Panc1 (cell line): ENCODE results near the gene NDRG3. TPM values are rescaled to one million over a fixed set of nuclear protein-coding genes. Genes with fewer than 3 reads are reported as not detected.

Experiments
- ATAC-seq: fragments of 200-7000 bp; cut with Tn5 transposase; 2 replicates; pipeline ENCODE4 v1.9.1; 2020; ENCODE audit warnings: mild to moderate bottlenecking, moderate library complexity
- BruUV-seq: library from RNA; stranded (reverse); fragments of 400-500 nt; replicated peaks from 2 replicates; lab custom pipeline; 2021; lab: Mats Ljungman, UMichigan
- CTCF ChIA-PET: fragments of 300-600 bp; sonication (Branson Sonifier 250); formaldehyde crosslinking; loops from one replicate; lab custom pipeline; 2022; ENCODE audit warnings: antibody characterized with exemption; lab: Charles Lee
- POLR2A ChIA-PET: fragments of 300-600 bp; sonication (Branson Sonifier 250); formaldehyde crosslinking; loops from one replicate; lab custom pipeline; 2022; ENCODE audit warnings: antibody characterized with exemption; lab: Charles Lee
- DNase-seq: peaks from one replicate; pipeline ENCODE4 v3.0.0-alpha.2; 2010; ENCODE audit warnings: low read depth, low spot score
- H3K27ac ChIP-seq: 2 replicates; pipeline ENCODE4 v1.5.1; 2011; ENCODE audit warnings: mild to moderate bottlenecking, low read length, inconsistent platforms
- H3K27me3 ChIP-seq: fragments of 200-500 bp; sonication (Bioruptor generic); 2 replicates; pipeline ENCODE4 v1.6.0; 2014; ENCODE audit warnings: low read length, inconsistent platforms; ENCODE audit not compliant: control insufficient read depth, insufficient read depth
- H3K36me3 ChIP-seq: fragments of 200-500 bp; sonication (Bioruptor generic); 2 replicates; pipeline ENCODE4 v1.5.1; 2014; ENCODE audit warnings: inconsistent platforms, mild to moderate bottlenecking, low read length, moderate library complexity; ENCODE audit not compliant: control insufficient read depth, insufficient read depth
- H3K4me1 ChIP-seq: 2 replicates; pipeline ENCODE4 v1.5.1; 2011; ENCODE audit warnings: inconsistent platforms, mild to moderate bottlenecking, low read length, moderate library complexity; ENCODE audit not compliant: control insufficient read depth, insufficient read depth
- H3K4me3 ChIP-seq, 2 experiments: 2 replicates each; pipeline ENCODE4 v1.5.1; 2011 to 2012; ENCODE audit warnings: low read depth in 2 of 2, low read length in 2 of 2, mild to moderate bottlenecking in 2 of 2, inconsistent platforms in 1 of 2, moderate library complexity in 1 of 2
- H3K9me3 ChIP-seq: fragments of 200-500 bp; sonication (Bioruptor generic); 2 replicates; pipeline ENCODE4 v1.5.1; 2014; ENCODE audit warnings: low read depth, mild to moderate bottlenecking, inconsistent platforms, low read length, moderate library complexity; ENCODE audit not compliant: control insufficient read depth, insufficient read depth
- POLR2AphosphoS5 ChIP-seq: IDR thresholded peaks from 2 replicates; pipeline ENCODE4 v1.6.1; 2012; ENCODE audit warnings: mild to moderate bottlenecking, low read depth, low read length, moderate library complexity
- REST ChIP-seq, 2 experiments: IDR thresholded peaks; 2 replicates each; pipeline ENCODE4 v1.6.1; 2011 to 2012; ENCODE audit warnings: low read depth in 2 of 2, control low read depth in 1 of 2, low read length in 1 of 2, mild to moderate bottlenecking in 1 of 2, moderate library complexity in 1 of 2; ENCODE audit not compliant: insufficient read depth in 1 of 2
- SIN3A ChIP-seq: IDR thresholded peaks from 2 replicates; pipeline ENCODE4 v1.6.1; 2012; ENCODE audit warnings: low read depth, mild to moderate bottlenecking, low read length, moderate library complexity, borderline replicate concordance; ENCODE audit not compliant: insufficient read depth
- TCF7L2 ChIP-seq: IDR thresholded peaks from 2 replicates; pipeline ENCODE4 v1.6.1; 2011; ENCODE audit warnings: mild to moderate bottlenecking, low read depth, low read length, inconsistent platforms
- in situ Hi-C: cut with HindIII; loops from 2 replicates; pipeline ENCODE4 v1.10.0; 2016; ENCODE audit warnings: low sequenced_read_pairs, low pct_unique_long_range_greater_than_20kb
- intact Hi-C: fragments of 100-400 bp; cut with micrococcal nuclease; formaldehyde crosslinking; loops from one replicate; pipeline ENCODE4 v1.10.0; 2022; ENCODE audit not compliant: unreplicated experiment
- total RNA-seq: library from RNA; stranded (reverse); gene quantifications from one replicate; pipeline ENCODE4 v1.2.1, GENCODE V29; 2021; ENCODE audit not compliant: unreplicated experiment
- TF ChIP-seq, protein P1 (sequence below): fragments of 450-650 bp; IDR thresholded peaks from 2 replicates; pipeline ENCODE4 v1.5.1; 2017; ENCODE audit warnings: mild to moderate bottlenecking

Gene NDRG3
- total RNA-seq, 1 experiment from 2014 or later, result 36.0 TPM

- CTCF ChIA-PET, result no interaction called here
- H3K4me3 ChIP-seq, result peak overlapping the region; percentile 77 to 82
- no peaks in the 10 kb centered on the region for H3K27me3 ChIP-seq
- POLR2A ChIA-PET, result interaction anchor here (0.6 kb wide), 1 partner anchor 35 kb away, joined by 7 read pairs; no protein-coding TSS in a partner anchor
- intact Hi-C loops, result no loop called here
- DNase-seq, result no peak
- H3K4me1 ChIP-seq, result peaks cover 12% of the 10 kb centered on the region; the same call in 1 of the 2 replicates
- in situ Hi-C loops, result no loop called here
- no peaks in the 10 kb centered on the region for H3K9me3 ChIP-seq
- H3K36me3 ChIP-seq, result no peaks in the 10 kb centered on the region
- TSS peak; percentile 82 for BruUV-seq
- peak; percentile 55 for ATAC-seq
- H3K27ac ChIP-seq, result peak overlapping the region; percentile 91
- TF ChIP-seq SIN3A (no peak), REST (IDR thresholded peaks at IDR 0.05; ENCODE audit: insufficient read depth in 1 of 2, low read depth in 2 of 2, low read length in 1 of 2) (no peak), TCF7L2 (no peak), POLR2AphosphoS5 (no peak)
- TF ChIP-seq, protein P1, sequence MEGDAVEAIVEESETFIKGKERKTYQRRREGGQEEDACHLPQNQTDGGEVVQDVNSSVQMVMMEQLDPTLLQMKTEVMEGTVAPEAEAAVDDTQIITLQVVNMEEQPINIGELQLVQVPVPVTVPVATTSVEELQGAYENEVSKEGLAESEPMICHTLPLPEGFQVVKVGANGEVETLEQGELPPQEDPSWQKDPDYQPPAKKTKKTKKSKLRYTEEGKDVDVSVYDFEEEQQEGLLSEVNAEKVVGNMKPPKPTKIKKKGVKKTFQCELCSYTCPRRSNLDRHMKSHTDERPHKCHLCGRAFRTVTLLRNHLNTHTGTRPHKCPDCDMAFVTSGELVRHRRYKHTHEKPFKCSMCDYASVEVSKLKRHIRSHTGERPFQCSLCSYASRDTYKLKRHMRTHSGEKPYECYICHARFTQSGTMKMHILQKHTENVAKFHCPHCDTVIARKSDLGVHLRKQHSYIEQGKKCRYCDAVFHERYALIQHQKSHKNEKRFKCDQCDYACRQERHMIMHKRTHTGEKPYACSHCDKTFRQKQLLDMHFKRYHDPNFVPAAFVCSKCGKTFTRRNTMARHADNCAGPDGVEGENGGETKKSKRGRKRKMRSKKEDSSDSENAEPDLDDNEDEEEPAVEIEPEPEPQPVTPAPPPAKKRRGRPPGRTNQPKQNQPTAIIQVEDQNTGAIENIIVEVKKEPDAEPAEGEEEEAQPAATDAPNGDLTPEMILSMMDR, result no peak
These were observed 27.3 kb upstream of the NDRG3 start for GRCh38 chr20:36773107-36773596.

- peaks cover 12% of the 10 kb centered on the region; the same call in 1 of the 2 replicates for H3K4me1 ChIP-seq
- no peaks in the 10 kb centered on the region for H3K36me3 ChIP-seq
- DNase-seq (no peak), ATAC-seq (no peak)
- BruUV-seq, result no TSS peak
- in situ Hi-C loops (no loop called here), intact Hi-C loops (no loop called here)
- no peak overlapping the region for H3K27ac ChIP-seq
- CTCF ChIA-PET, result no interaction called here
- H3K27me3 ChIP-seq, result no peaks in the 10 kb centered on the region
- no peak overlapping the region for H3K4me3 ChIP-seq
- POLR2A ChIA-PET, result no interaction called here
- no peaks in the 10 kb centered on the region for H3K9me3 ChIP-seq
- no peak for TF ChIP-seq TCF7L2
These were observed 24.8 kb upstream of the NDRG3 start for GRCh38 chr20:36770680-36771079.

DNA sequence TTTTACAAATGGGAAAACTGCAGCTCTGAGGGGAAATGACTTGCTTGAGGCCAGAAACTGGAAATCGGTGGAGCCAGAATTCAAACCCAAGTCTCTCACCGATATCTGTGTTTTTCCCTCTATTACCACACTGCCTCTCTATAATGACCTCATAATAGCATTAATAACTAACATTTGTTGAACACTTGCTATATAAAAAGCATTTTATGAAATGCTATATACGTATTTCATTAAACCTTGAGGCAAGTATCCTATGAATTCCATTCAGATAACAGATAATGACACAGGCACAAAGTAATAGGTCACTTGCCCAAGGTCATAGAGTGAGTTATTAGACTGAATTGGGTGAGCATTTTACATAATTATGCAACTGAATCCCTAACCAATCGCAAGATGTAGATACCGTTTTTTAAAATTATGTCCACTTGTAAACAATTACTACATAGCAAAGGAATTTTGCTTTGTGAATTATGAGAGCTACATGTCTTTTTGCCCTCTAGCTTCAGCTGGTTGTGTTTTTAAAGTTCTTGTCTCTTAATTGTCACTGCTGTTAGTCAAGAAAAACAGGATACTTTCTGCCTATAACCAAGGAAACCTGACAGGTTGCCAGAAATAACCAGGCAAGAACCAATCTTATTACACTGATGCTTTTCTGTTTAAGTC, 23.0 kb upstream of the NDRG3 start:
- H3K9me3 ChIP-seq, result no peaks in the 10 kb centered on the region
- ChIA-PET CTCF (no interaction called here), POLR2A (no interaction called here)
- 0 out of 2 replicates have a peak, but pooled peaks cover 5% of the 10 kb centered on the region for H3K4me1 ChIP-seq
- DNase-seq (no peak), ATAC-seq (no peak)
- TF ChIP-seq POLR2AphosphoS5 (no peak), REST (IDR thresholded peaks at IDR 0.05; ENCODE audit: insufficient read depth in 1 of 2, low read depth in 2 of 2, low read length in 1 of 2) (no peak)
- TF ChIP-seq, protein P1, result no peak
- H3K27me3 ChIP-seq, result no peaks in the 10 kb centered on the region
- H3K36me3 ChIP-seq, result no peaks in the 10 kb centered on the region
- intact Hi-C loops, result no loop called here
- in situ Hi-C loops, result no loop called here
- no TSS peak for BruUV-seq
- H3K4me3 ChIP-seq, result no peak overlapping the region
- H3K27ac ChIP-seq, result no peak overlapping the region
